Measurements from ENCODE around the gene DISC1. TPM values are rescaled to one million over a fixed set of nuclear protein-coding genes. Genes with fewer than 3 reads are reported as not detected.

The DISC1 gene
- total and polyA plus RNA-seq, 2 donors (not counting 1 experiment from before 2014, with no cell fraction given), result 2.0 to 4.3 TPM

GRCh38 chr1:231878737-231879136, 252.1 kb downstream of the DISC1 start:
- Histone ChIP-seq H3K27ac (ENCODE audit: insufficient read depth, low read length) (no peak overlapping the region), H3K27me3 (ENCODE audit: control insufficient read depth, insufficient read depth, low read length) (no peaks in the 10 kb centered on the region), H3K9me3 (ENCODE audit: control insufficient read depth, insufficient read depth, low read depth, low read length) (no peaks in the 10 kb centered on the region), H3K9ac (ENCODE audit: insufficient read depth, low read length) (no peak overlapping the region), H3K4me1 (ENCODE audit: control insufficient read depth, extremely low read depth, insufficient read depth, low read length) (no peaks in the 10 kb centered on the region), H3K79me2 (ENCODE audit: control insufficient read depth, insufficient read depth, low read length) (no peaks in the 10 kb centered on the region), H4K20me1 (ENCODE audit: control insufficient read depth, extremely low read depth, insufficient read depth, low read length) (no peaks in the 10 kb centered on the region), H3K4me2 (ENCODE audit: extremely low read depth, insufficient read depth, low read length) (no peak overlapping the region), H3K4me3 (replicated peaks in 1 of 4; ENCODE audit: control extremely low read depth in 1 of 4, insufficient read depth in 1 of 4, low read depth in 3 of 4, low read length in 4 of 4) (no peak overlapping the region), H2AFZ (ENCODE audit: low read length) (no peak overlapping the region), H3K36me3 (ENCODE audit: control insufficient read depth, insufficient read depth, low read length) (no peaks in the 10 kb centered on the region)
- DNase-seq (ENCODE audit: low read depth in 2 of 2), result no peak
- TF ChIP-seq CTCF (conservative IDR thresholded peaks at IDR 0.05 in 1 of 2, IDR thresholded peaks at IDR 0.05 in 1 of 2; ENCODE audit: low read depth in 1 of 2, low read length in 2 of 2), result no peak

- no peak overlapping the region for H3K27ac ChIP-seq (ENCODE audit: insufficient read depth, low read length)
These were observed 252.7 kb downstream of the DISC1 start for GRCh38 chr1:231879296-231879695.

GRCh38 chr1:231882333-231882732, 255.7 kb downstream of the DISC1 start:
- Histone ChIP-seq H3K79me2 (ENCODE audit: control insufficient read depth, insufficient read depth, low read length) (no peaks in the 10 kb centered on the region), H3K27me3 (ENCODE audit: control insufficient read depth, insufficient read depth, low read length) (no peaks in the 10 kb centered on the region), H2AFZ (ENCODE audit: low read length) (no peak overlapping the region), H4K20me1 (ENCODE audit: control insufficient read depth, extremely low read depth, insufficient read depth, low read length) (no peaks in the 10 kb centered on the region), H3K4me1 (ENCODE audit: control insufficient read depth, extremely low read depth, insufficient read depth, low read length) (no peaks in the 10 kb centered on the region), H3K9me3 (ENCODE audit: control insufficient read depth, insufficient read depth, low read depth, low read length) (no peaks in the 10 kb centered on the region), H3K27ac (ENCODE audit: insufficient read depth, low read length) (no peak overlapping the region), H3K36me3 (ENCODE audit: control insufficient read depth, insufficient read depth, low read length) (no peaks in the 10 kb centered on the region), H3K4me3 (replicated peaks in 1 of 4; ENCODE audit: control extremely low read depth in 1 of 4, insufficient read depth in 1 of 4, low read depth in 3 of 4, low read length in 4 of 4) (no peak overlapping the region), H3K4me2 (ENCODE audit: extremely low read depth, insufficient read depth, low read length) (no peak overlapping the region), H3K9ac (ENCODE audit: insufficient read depth, low read length) (no peak overlapping the region)
- TF ChIP-seq CTCF (conservative IDR thresholded peaks at IDR 0.05 in 1 of 2, IDR thresholded peaks at IDR 0.05 in 1 of 2; ENCODE audit: low read depth in 1 of 2, low read length in 2 of 2), result no peak
- no peak for TF ChIP-seq EZH2 (IDR thresholded peaks at IDR 0.05; ENCODE audit: low read length, missing control alignments)
- DNase-seq (ENCODE audit: low read depth in 2 of 2), result no peak

More at GRCh38 chr1:231879296-231879695, 252.7 kb downstream of the DISC1 start:
- Histone ChIP-seq H3K79me2 (ENCODE audit: control insufficient read depth, insufficient read depth, low read length) (no peaks in the 10 kb centered on the region), H3K9me3 (ENCODE audit: control insufficient read depth, insufficient read depth, low read depth, low read length) (no peaks in the 10 kb centered on the region), H3K4me2 (ENCODE audit: extremely low read depth, insufficient read depth, low read length) (no peak overlapping the region), H3K4me1 (ENCODE audit: control insufficient read depth, extremely low read depth, insufficient read depth, low read length) (no peaks in the 10 kb centered on the region), H3K9ac (ENCODE audit: insufficient read depth, low read length) (no peak overlapping the region), H4K20me1 (ENCODE audit: control insufficient read depth, extremely low read depth, insufficient read depth, low read length) (no peaks in the 10 kb centered on the region), H2AFZ (ENCODE audit: low read length) (no peak overlapping the region), H3K36me3 (ENCODE audit: control insufficient read depth, insufficient read depth, low read length) (no peaks in the 10 kb centered on the region), H3K27me3 (ENCODE audit: control insufficient read depth, insufficient read depth, low read length) (no peaks in the 10 kb centered on the region), H3K4me3 (replicated peaks in 1 of 4; ENCODE audit: control extremely low read depth in 1 of 4, insufficient read depth in 1 of 4, low read depth in 3 of 4, low read length in 4 of 4) (no peak overlapping the region)
- TF ChIP-seq EZH2 (IDR thresholded peaks at IDR 0.05; ENCODE audit: low read length, missing control alignments), result no peak
- no peak for TF ChIP-seq CTCF (conservative IDR thresholded peaks at IDR 0.05 in 1 of 2, IDR thresholded peaks at IDR 0.05 in 1 of 2; ENCODE audit: low read depth in 1 of 2, low read length in 2 of 2)
- DNase-seq (ENCODE audit: low read depth in 2 of 2), result no peak

Data from fibroblast of lung (primary cell).